ENCODE measurements around the gene TKT.
A peak's percentile ranks its signal among the peaks of the same experiment; 100 is the strongest.
"Not testable (repeated sequence)": the region's sequence is repeated elsewhere in the genome, so short reads cannot be mapped to it uniquely, and the experiment has no call there.

The TKT gene

DNA sequence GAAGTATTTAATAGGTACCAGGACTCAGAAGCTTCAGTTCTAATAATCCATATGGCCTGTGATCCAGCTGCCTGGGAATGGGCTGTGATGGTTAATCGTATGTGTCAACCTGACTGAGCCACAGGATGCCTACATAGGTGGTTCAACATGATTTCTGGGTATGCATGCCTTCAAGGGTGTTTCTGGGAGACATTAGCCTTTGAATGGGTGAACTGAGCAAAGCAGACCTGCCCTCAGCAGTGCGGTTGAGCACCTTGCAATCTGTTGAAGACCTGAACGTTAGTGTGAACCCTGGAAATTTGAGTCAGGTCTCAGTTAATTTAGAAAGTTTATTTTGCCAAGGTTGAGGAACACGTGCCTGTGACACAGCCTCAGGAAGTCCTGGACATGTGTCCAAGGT lies 22.8 kb upstream of the TKT start:
- DNase-seq (ENCODE audit: insufficient read length): no peak
- no peak for FAIRE-seq
- no peak for TF ChIP-seq POLR2A (IDR thresholded peaks at IDR 0.05; ENCODE audit: low read depth, low read length)
- TF ChIP-seq TAF1 (IDR thresholded peaks at IDR 0.05; ENCODE audit: borderline replicate concordance, low read depth, low read length): no peak
- TF ChIP-seq POLR2AphosphoS5 (IDR thresholded peaks at IDR 0.05; ENCODE audit: low read depth, low read length): no peak

DNA sequence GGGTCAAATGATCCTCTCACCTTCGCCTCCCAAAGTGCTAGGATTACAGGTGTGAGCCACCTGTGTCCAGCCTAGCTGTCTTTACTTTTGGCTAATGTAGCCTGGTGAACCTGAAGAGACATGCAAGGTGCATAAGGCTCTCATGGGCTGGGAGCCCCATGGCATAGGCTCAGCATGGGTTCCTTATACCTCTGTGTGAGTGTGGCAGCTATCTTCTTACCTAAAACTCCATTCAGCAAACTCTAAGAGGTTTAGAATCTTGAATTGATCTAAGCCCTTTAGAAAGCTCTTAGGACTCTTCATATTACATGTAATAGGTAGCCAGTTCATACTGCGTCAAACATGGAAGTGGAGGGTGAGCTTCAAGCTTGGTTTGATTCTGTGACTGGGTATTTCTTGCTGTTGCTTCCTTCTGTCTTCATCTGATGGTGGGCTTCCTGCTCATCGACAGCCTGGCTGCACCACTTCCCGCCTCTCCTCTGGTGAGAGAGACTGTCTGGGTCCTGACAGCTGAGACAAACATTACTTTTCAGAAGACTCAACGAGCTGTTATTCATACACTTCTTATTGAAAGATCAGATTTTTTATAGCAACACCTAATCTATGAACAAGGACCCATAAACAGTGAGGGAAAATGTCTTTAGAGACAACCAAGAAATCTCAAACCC lies 19.2 kb upstream of the TKT start:
- no peak for FAIRE-seq
- DNase-seq (ENCODE audit: insufficient read length): no peak

DNA sequence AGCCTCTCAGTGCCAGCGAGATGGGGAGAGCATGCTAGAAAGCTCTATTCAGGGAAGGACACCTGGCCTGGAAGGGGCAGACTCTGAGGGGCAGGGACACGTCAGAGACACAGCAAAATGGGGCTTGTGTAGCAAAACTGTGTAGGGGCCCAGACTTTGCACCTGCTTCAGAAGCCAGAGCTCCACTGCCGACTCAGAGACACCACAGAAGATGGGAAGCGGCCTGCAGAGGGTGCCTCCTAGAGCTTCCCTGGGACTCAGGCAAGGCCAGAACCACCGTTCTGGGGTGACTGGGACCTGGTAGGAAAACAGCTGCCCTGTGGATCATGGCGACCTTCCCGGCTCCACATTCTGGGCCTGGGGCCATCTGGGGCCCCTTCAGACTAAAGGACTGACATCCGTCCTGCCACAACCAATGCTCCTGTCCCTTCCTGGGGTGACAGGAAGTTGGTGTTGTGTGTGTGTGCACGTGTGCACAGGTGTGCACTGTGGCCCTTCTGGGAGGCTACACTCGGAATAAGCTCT lies 17.4 kb upstream of the TKT start:
- DNase-seq (ENCODE audit: insufficient read length) (no peak), FAIRE-seq (no peak)
- no peak for TF ChIP-seq TAF1 (IDR thresholded peaks at IDR 0.05; ENCODE audit: borderline replicate concordance, low read depth, low read length)
- no peak for TF ChIP-seq POLR2A (IDR thresholded peaks at IDR 0.05; ENCODE audit: low read depth, low read length)
- TF ChIP-seq POLR2AphosphoS5 (IDR thresholded peaks at IDR 0.05; ENCODE audit: low read depth, low read length): no peak

More for the DNA sequence above, 19.2 kb upstream of the TKT start:
- TF ChIP-seq POLR2AphosphoS5 (IDR thresholded peaks at IDR 0.05; ENCODE audit: low read depth, low read length) (no peak), TAF1 (IDR thresholded peaks at IDR 0.05; ENCODE audit: borderline replicate concordance, low read depth, low read length) (no peak), POLR2A (IDR thresholded peaks at IDR 0.05; ENCODE audit: low read depth, low read length) (no peak)

DNA sequence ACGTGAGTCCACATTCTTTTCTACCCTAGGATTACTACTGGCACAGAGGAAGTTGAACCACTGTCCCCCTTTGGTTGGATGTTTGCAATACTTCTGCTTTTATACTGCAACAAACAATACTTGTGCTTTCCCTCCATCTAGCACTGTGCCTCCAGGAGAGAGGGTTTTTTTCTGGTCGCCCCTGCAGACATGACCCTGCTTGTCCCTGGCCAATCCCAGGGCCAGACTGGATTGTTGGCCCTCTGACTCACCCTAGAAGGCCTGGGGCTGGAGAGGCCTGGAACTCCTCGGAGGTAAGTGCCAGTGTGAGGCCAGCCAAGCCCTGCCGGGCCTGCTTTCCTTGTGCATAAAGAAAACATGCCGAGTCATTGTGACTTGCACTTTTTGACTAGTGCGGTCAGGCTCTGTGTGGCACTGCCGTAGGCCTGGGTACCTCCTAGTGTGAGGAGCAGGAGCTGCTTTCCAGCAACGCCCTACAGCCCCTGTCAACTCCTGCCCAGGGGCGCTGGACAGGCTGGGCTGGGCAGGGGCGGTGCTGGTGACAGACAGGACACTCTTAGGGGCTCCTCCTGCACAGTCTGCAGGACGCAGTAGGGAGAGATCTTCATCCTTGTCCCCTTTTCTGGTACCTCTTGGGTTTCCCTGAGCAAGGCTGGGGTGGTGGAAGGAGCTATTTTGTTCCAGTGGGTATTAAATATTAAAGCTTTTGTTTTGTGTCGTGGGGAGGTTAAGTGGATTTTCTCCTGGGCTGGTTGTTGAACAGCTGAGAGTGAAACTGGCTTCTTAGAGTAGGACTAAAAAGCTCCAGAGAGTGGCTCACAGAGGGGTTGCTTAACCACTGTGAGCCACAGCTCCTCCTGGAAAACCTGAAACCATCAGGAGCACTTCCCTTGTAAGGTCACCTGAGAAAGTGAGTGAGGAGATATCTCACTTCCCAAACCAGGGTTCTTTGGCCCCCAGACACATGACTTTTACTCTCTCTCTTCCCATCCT lies 14.4 kb upstream of the TKT start:
- DNase-seq (ENCODE audit: insufficient read length) (no peak), FAIRE-seq (peak; percentile 46)

DNA sequence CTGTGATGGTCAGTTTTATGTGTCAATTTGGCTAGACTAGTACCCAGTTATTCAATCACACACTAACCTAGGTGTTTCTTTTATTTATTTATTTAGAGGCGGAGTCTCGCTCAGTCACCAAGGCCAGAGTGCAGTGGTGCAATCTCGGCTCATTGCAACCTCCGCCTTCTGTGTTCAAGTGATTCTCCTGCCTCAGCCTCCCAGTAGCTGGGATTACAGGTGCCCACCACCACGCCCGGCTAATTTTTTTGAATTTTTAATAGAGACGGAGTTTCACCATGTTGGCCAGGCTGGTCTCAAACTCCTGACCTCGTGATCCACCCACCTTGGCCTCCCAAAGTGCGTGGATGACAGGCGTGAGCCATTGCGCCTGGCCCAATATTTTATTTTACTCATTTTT lies 13.4 kb upstream of the TKT start:
- not testable (repeated sequence) for FAIRE-seq; DNase-seq (ENCODE audit: insufficient read length)

More for the DNA sequence above, 14.4 kb upstream of the TKT start:
- TF ChIP-seq TAF1 (IDR thresholded peaks at IDR 0.05; ENCODE audit: borderline replicate concordance, low read depth, low read length): no peak
- no peak for TF ChIP-seq POLR2AphosphoS5 (IDR thresholded peaks at IDR 0.05; ENCODE audit: low read depth, low read length)
- no peak for TF ChIP-seq POLR2A (IDR thresholded peaks at IDR 0.05; ENCODE audit: low read depth, low read length)

DNA sequence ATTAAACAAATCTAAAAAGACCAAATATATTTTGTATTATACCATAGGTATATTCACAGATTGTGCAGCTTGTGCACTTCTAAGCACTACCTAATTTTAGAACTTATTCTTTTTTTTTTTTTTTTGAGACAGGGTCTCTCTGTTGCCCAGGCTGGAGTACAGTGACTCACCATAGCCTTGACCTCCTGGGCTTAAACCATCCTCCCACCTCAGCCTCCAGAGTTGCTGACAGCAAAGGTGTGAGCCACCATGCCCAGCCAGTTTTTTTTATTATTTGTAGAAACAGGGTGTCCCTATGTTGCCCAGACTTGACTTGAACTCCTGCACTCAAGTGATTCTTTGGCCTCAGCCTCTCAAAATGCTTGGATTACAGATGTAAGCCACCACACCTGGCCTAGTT lies 11.9 kb upstream of the TKT start:
- DNase-seq (ENCODE audit: insufficient read length) (no peak), FAIRE-seq (no peak)
- no peak for TF ChIP-seq POLR2AphosphoS5 (IDR thresholded peaks at IDR 0.05; ENCODE audit: low read depth, low read length)
- TF ChIP-seq POLR2A (IDR thresholded peaks at IDR 0.05; ENCODE audit: low read depth, low read length): no peak
- TF ChIP-seq TAF1 (IDR thresholded peaks at IDR 0.05; ENCODE audit: borderline replicate concordance, low read depth, low read length): no peak

DNA sequence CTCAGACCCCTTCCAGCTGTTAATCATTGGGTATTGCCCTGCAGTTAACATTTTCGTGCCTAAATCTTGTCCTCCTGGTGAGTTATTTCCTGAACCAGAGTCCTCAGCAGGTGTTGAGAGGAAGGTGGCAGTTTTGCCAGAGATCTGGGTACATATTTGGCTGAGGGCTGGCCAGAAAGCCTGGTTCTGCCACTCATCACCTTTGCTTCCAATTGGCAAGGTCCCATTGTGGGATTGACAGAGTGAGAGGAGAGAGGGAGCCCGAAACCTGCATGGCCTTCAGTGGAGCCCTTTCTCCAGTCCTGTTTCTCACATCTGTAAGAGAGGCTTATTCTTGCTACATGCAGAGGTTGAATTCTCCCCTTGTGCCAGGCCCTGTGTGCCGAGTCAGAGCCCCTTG lies 8.9 kb upstream of the TKT start:
- DNase-seq (ENCODE audit: insufficient read length): no peak
- TF ChIP-seq POLR2AphosphoS5 (IDR thresholded peaks at IDR 0.05; ENCODE audit: low read depth, low read length): no peak
- no peak for TF ChIP-seq POLR2A (IDR thresholded peaks at IDR 0.05; ENCODE audit: low read depth, low read length)
- TF ChIP-seq TAF1 (IDR thresholded peaks at IDR 0.05; ENCODE audit: borderline replicate concordance, low read depth, low read length): no peak
- FAIRE-seq: no peak

DNA sequence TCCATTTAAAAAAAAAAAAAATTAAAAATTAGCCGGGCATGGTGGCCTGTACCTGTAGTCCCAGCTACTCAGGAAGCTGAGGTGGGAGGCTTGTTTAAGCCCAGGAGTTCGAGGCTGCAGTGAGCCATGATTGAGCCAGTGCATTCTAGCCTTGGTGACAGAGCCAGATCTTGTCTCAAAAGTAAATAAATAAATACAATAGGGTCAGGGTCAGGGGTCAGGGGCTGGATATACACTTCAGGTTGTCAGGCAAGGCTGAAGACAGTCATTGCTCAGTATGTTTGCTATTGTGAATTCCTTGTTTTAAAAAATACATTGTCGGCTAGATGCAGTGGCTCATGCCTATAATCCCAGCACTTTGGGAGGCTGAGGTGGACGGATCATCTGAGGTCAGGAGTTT lies 8.1 kb upstream of the TKT start:
- no peak for TF ChIP-seq POLR2A (IDR thresholded peaks at IDR 0.05; ENCODE audit: low read depth, low read length)
- TF ChIP-seq TAF1 (IDR thresholded peaks at IDR 0.05; ENCODE audit: borderline replicate concordance, low read depth, low read length): no peak
- no peak for TF ChIP-seq POLR2AphosphoS5 (IDR thresholded peaks at IDR 0.05; ENCODE audit: low read depth, low read length)
- no peak for DNase-seq (ENCODE audit: insufficient read length)
- FAIRE-seq: no peak

DNA sequence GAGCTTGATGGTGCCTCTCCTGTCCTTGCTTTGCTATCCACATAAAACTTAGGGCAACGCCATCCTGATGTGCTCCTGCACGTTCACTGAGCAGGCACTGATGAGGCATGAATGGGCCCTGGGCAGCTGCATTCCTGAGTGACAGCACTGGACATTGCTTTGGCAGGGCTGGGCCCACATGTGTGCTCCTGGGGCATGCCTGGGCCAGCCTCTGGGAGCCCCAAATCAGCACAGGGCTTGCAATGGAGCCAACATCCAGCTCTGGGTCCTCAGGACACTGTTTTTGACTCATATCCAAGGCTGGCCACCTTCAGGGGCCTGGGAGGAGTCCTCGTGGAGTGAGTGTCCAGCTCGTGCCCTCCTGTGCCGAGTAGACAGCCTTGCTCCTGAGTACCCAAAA lies 5.9 kb upstream of the TKT start:
- FAIRE-seq (no peak), DNase-seq (ENCODE audit: insufficient read length) (no peak)
- TF ChIP-seq POLR2A (IDR thresholded peaks at IDR 0.05; ENCODE audit: low read depth, low read length): no peak
- TF ChIP-seq TAF1 (IDR thresholded peaks at IDR 0.05; ENCODE audit: borderline replicate concordance, low read depth, low read length): no peak
- TF ChIP-seq POLR2AphosphoS5 (IDR thresholded peaks at IDR 0.05; ENCODE audit: low read depth, low read length): no peak

DNA sequence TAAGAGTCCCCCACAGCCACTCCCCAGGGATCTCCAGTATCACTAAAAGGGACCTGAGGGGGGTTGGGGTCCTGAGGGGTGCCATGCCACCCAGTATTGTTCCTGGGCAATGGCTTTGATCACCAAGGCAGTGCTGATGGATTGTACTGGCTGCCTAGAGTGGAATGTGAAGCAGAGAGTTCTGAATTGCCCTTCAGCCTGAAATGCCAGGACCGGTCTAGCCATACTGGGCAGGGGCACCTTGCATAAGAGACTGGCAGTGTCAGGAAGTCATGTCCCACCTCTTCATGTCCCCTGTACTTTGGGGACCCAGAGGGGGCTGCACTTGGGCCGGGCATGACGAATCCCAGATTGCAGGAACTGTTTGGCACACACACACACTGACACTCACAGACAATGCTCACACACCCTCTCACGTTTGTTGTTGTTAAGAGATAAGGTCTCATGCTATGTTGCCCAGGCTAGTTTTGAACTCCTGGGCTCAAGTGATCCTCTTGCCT lies 4.5 kb upstream of the TKT start:
- DNase-seq (ENCODE audit: insufficient read length) (no peak), FAIRE-seq (no peak)
- TF ChIP-seq TAF1 (IDR thresholded peaks at IDR 0.05; ENCODE audit: borderline replicate concordance, low read depth, low read length) (no peak), POLR2A (IDR thresholded peaks at IDR 0.05; ENCODE audit: low read depth, low read length) (no peak), POLR2AphosphoS5 (IDR thresholded peaks at IDR 0.05; ENCODE audit: low read depth, low read length) (no peak)

DNA sequence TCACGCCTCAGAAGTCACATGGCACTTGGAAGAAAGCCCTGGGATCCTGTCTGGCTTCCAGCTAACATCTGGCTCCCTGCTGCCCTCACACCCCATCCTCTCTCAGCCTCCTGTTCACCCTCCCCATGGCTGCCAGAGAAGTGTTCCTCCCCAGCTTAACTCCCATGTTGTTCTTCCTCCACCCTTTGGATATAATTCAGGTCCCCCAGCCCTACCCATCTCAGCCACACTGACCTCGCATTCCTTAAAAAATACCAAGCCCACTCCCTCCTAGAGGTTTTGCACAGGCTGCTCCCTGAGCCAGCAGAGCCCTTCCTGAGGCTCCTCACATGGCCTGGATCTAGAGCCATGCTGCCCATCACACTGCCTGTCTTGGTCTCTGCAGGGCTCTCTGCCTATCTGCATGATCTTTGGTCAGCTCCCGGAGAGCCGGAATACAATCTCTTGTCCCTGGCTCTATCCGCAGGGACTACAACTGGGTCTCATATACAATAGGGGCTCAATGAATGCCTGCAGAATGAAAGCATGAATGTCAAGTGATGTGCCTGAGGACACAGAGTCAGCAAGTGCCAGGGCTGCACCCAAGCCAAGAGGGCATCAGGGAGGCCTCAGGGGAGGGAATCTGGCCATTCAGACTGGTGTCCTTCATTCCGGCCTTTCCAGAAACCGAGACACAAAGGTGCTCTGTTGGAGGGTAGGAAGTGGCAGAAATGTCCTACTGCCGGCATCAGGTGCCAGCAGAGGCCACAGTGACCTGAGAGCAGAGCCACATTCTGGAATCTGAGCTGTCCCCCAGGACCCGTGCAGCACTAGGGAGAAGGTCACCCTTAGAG lies 3.8 kb upstream of the TKT start:
- no peak for DNase-seq (ENCODE audit: insufficient read length)
- TF ChIP-seq POLR2AphosphoS5 (IDR thresholded peaks at IDR 0.05; ENCODE audit: low read depth, low read length): no peak
- TF ChIP-seq TAF1 (IDR thresholded peaks at IDR 0.05; ENCODE audit: borderline replicate concordance, low read depth, low read length): no peak
- TF ChIP-seq POLR2A (IDR thresholded peaks at IDR 0.05; ENCODE audit: low read depth, low read length): no peak
- no peak for FAIRE-seq
